Mucosa of descending colon (tissue), 3 donors: ENCODE measurements around the gene CDK6. TPM values are rescaled to one million over a fixed set of nuclear protein-coding genes. Genes with fewer than 3 reads are reported as not detected.

Experiments used
- ATAC-seq: fragments of 200-7000 bp; cut with Tn5 transposase; one replicate; pipeline ENCODE4 v1.9.1; 2020; ENCODE audit warnings: mild to moderate bottlenecking, moderate library complexity
- DNase-seq, 3 donors: peaks; one replicate each; pipeline ENCODE4 v3.0.0-alpha.2; 2020
- H3K36me3 ChIP-seq: fragments of 200-600 bp; one replicate; pipeline ENCODE4 v1.8.0; 2021; ENCODE audit warnings: low read depth, mild to moderate bottlenecking
- H3K4me1 ChIP-seq: fragments of 200-600 bp; one replicate; pipeline ENCODE4 v1.8.0; 2021; ENCODE audit warnings: low read depth, mild to moderate bottlenecking
- H3K4me3 ChIP-seq: fragments of 200-600 bp; one replicate; pipeline ENCODE4 v1.8.0; 2021; ENCODE audit warnings: mild to moderate bottlenecking
- H3K9me3 ChIP-seq: fragments of 200-600 bp; one replicate; pipeline ENCODE4 v1.8.0; 2021; ENCODE audit warnings: mild to moderate bottlenecking
- intact Hi-C, 2 donors: fragments of 100-400 bp; cut with DNase I in 1 of 2; cut with micrococcal nuclease in 1 of 2; formaldehyde crosslinking; loops; one replicate each; pipeline versions ENCODE4 v1.11.0 to v1.11.1; 2022; cut with DNase I, micrococcal nuclease
- total RNA-seq, 3 donors: library from RNA; stranded (reverse); fragmentation: NEBNext Ultra II Directional in 2 of 3; extraction: Animal tissue kit (Norgen Biotek cat#: 25700) in 2 of 3; gene quantifications; one replicate each; pipeline versions ENCODE4 v1.2.1 to v1.2.4, GENCODE V29; 2021 to 2023
- TF ChIP-seq, protein P1 (sequence below): fragments of 200-600 bp; IDR thresholded peaks from one replicate; pipeline ENCODE4 v1.8.0; 2022; ENCODE audit warnings: antibody characterized with exemption, mild to moderate bottlenecking
- donor health status: DM: no; HTN: no; CAD: no; lungs with moderate emphysema.
- donor health status: DM: no; HTN: no; CAD: no.
- donor health status: DM: no; HTN: yes; CAD: no.

The CDK6 gene
- total RNA-seq, 3 donors from 2014 or later: 23.4 to 52.4 (median 33.1) TPM

DNA sequence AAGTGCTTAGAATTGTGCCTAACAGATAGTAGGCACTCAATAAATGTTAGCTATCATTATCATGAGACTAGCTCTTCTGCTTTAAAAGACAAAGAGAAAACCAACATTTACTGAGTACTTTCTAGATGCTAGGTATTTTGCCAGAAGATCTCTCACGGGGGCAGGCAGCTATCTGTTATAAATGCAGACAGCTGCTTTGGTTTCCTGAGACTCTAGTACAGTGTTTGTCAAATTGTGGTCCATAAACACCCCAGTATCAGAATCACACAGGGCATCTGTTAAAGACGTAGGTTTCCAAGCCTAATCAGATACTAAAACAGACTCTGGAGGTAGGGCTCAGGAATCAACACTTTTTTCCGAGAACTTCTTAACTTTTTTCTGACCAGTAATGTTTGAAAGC lies 260.1 kb downstream of the CDK6 start:
- intact Hi-C loops: no loop called here
- peaks cover 7% of the 10 kb centered on the region for H3K36me3 ChIP-seq
- no peak overlapping the region for H3K4me3 ChIP-seq
- TF ChIP-seq, protein P1, sequence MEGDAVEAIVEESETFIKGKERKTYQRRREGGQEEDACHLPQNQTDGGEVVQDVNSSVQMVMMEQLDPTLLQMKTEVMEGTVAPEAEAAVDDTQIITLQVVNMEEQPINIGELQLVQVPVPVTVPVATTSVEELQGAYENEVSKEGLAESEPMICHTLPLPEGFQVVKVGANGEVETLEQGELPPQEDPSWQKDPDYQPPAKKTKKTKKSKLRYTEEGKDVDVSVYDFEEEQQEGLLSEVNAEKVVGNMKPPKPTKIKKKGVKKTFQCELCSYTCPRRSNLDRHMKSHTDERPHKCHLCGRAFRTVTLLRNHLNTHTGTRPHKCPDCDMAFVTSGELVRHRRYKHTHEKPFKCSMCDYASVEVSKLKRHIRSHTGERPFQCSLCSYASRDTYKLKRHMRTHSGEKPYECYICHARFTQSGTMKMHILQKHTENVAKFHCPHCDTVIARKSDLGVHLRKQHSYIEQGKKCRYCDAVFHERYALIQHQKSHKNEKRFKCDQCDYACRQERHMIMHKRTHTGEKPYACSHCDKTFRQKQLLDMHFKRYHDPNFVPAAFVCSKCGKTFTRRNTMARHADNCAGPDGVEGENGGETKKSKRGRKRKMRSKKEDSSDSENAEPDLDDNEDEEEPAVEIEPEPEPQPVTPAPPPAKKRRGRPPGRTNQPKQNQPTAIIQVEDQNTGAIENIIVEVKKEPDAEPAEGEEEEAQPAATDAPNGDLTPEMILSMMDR: no peak
- ATAC-seq: no peak
- DNase-seq: no peak
- H3K4me1 ChIP-seq: no peaks in the 10 kb centered on the region
- H3K9me3 ChIP-seq: no peaks in the 10 kb centered on the region

DNA sequence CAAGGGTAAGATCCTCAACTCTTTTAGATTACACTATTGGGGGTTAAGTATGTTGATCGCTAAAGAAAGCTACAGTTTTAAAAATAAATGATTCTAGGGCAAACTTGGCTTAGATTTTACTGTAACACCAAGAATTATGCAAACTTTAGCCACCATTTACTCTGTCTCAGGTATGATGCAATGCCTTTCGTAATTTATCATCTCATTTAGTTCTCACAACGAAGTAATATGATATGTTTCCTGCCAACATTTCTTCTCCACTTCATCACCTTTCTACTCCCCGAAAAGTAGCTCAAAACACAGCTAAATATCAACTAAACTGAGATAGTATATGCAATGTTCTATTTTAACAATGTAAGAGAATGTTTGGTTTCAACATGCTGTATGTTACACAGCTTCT lies 267.2 kb downstream of the CDK6 start:
- H3K4me1 ChIP-seq: no peaks in the 10 kb centered on the region
- peaks cover 4% of the 10 kb centered on the region for H3K36me3 ChIP-seq
- no peak for DNase-seq
- ATAC-seq: no peak
- H3K9me3 ChIP-seq: no peaks in the 10 kb centered on the region
- TF ChIP-seq, protein P1: no peak
- intact Hi-C loops: no loop called here
- no peak overlapping the region for H3K4me3 ChIP-seq

DNA sequence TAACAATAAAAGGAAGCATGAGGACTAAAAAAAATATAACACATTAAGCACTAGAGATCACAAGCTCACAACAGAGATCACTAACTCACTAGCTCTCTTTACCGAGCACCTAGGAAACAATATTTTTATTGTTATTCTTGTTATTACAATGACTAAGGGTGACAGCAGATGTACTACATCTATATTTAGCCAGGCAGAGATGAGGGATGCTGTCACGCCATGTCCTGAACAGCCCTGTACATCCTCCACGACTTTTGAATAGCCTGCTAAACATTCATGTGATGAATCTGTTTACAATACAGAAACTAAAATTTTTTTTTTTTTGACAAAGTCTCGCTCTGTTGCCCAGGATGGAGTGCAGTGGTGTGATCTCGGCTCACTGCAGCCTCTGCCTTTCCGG lies 268.9 kb downstream of the CDK6 start:
- intact Hi-C loops: no loop called here
- Histone ChIP-seq H3K4me1 (no peaks in the 10 kb centered on the region), H3K36me3 (peaks cover 4% of the 10 kb centered on the region), H3K9me3 (no peaks in the 10 kb centered on the region), H3K4me3 (no peak overlapping the region)
- ATAC-seq (no peak), DNase-seq (no peak)
- TF ChIP-seq, protein P1: no peak

DNA sequence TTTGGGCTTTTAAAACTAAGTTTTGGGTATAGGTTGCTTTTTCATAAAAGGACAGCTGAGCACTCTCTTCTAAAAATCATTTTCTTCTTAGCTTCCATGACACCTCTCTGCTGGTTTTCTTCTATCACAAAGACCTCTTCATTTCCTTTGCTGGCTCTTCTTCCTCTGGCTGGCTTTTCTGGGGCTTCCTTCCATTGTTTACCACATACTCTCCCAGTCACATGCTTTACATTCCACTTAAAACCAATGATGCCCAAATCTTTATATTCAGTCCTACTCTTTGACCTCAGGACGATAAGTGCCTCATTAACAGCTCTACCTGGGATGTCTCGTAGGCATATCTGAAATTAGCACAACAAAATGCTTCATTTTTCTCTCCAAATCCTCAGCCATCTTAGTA lies 273.0 kb downstream of the CDK6 start:
- no peaks in the 10 kb centered on the region for H3K9me3 ChIP-seq
- H3K36me3 ChIP-seq: peaks cover 4% of the 10 kb centered on the region
- TF ChIP-seq, protein P1: no peak
- no peak for DNase-seq
- no peak overlapping the region for H3K4me3 ChIP-seq
- no peak for ATAC-seq
- H3K4me1 ChIP-seq: no peaks in the 10 kb centered on the region
- intact Hi-C loops: no loop called here

DNA sequence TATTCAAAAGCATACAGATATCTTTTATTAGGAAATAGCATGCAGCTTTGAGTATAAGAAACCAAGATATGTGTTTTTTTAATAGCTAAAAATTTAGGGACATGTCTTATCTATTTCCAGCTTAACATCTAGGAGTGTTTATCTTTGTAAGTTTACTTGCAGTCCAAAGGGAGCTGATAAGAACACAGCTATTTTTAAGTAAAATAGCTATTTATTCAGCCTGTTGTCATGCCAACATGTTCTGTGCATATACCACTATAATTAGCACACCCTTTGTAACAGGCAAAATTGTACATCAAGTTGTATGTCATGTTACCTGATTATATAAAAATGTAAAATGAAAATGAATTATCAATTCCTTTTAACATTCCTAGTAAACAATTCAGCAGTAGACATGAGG lies 275.8 kb downstream of the CDK6 start:
- no peak overlapping the region for H3K4me3 ChIP-seq
- DNase-seq (no peak), ATAC-seq (no peak)
- peaks cover 4% of the 10 kb centered on the region for H3K36me3 ChIP-seq
- intact Hi-C loops: no loop called here
- TF ChIP-seq, protein P1: no peak
- H3K9me3 ChIP-seq: no peaks in the 10 kb centered on the region
- no peaks in the 10 kb centered on the region for H3K4me1 ChIP-seq

DNA sequence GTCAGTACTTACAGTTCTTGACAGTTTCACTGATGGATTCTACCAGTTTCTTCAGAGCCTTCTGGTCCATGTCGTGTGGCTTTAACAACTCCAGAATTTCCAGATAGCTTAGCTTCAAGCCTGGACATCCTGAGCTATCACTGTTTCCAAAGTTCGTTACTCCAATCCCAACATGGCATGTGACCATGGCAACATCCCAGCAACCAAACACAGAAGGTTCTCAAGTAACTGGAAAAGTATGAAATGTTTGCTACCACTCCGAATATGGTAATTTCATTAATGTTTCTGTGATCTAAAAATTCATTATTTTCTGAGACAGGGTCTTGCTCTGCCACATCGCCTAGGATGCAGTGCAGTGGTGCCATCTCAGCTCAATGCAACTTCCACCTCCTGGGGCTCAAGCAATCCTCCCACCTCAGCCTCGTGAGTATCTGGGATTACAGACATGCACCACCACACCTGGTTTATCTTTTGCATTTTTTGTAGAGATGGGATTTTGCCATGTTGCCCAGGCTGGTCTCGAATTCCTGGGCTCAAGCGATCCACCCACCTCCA lies 278.5 kb downstream of the CDK6 start:
- Histone ChIP-seq H3K36me3 (no peaks in the 10 kb centered on the region), H3K9me3 (no peaks in the 10 kb centered on the region), H3K4me3 (no peak overlapping the region), H3K4me1 (no peaks in the 10 kb centered on the region)
- TF ChIP-seq, protein P1: no peak
- DNase-seq: no peak
- ATAC-seq: no peak
- intact Hi-C loops: no loop called here
